Natural killer cell treated with Interleukin-12 subunit alpha and Interleukin-12 subunit beta and Interleukin-15 and Interleukin-18, amount 100 ng/mL, for 72 hours (primary cell): ENCODE data around the gene RUNX1. TPM values are rescaled to one million over a fixed set of nuclear protein-coding genes. Genes with fewer than 3 reads are reported as not detected.

Experiments
- ATAC-seq, 2 donors: fragments of 150-1000 bp; cut with Tn5 transposase in 1 of 2; sonication (Bioruptor Pico), chemical (Tn5 transposase) in 1 of 2; 2 replicates each; pipeline ENCODE4 v1.10.0; 2021
- DNase-seq: peaks from one replicate; pipeline ENCODE4 v3.0.0; 2022; ENCODE audit warnings: low spot score
- H3K27ac Mint-ChIP-seq, 2 donors: 1 replicate in 1 of 2; 2 replicates in 1 of 2; pipeline ENCODE4 v1.8.0; 2022; ENCODE audit warnings: mixed read lengths in 2 of 2, mild to moderate bottlenecking in 1 of 2, moderate library complexity in 1 of 2
- H3K27me3 Mint-ChIP-seq, 2 donors: 1 replicate in 1 of 2; 2 replicates in 1 of 2; pipeline ENCODE4 v1.8.0; 2022; ENCODE audit warnings: mixed read lengths in 2 of 2
- H3K36me3 Mint-ChIP-seq: one replicate; pipeline ENCODE4 v1.8.0; 2022; ENCODE audit warnings: mixed read lengths
- H3K4me1 Mint-ChIP-seq, 2 donors: 1 replicate in 1 of 2; 2 replicates in 1 of 2; pipeline ENCODE4 v1.8.0; 2022; ENCODE audit warnings: low read depth in 2 of 2, mixed read lengths in 2 of 2, mild to moderate bottlenecking in 1 of 2
- H3K4me3 Mint-ChIP-seq: one replicate; pipeline ENCODE4 v1.8.0; 2022; ENCODE audit warnings: mixed read lengths
- H3K9me3 Mint-ChIP-seq: 2 replicates; pipeline ENCODE4 v1.8.0; 2022; ENCODE audit warnings: mixed read lengths
- total RNA-seq, 2 donors: library from RNA; stranded (reverse); gene quantifications; one replicate each; pipeline ENCODE4 v1.2.3, GENCODE V29; 2022

Gene RUNX1
- total RNA-seq, 2 donors from 2014 or later: 67.8 to 121 TPM

- Mint-ChIP-seq H3K9me3 (no peaks in the 10 kb centered on the region), H3K27me3 (no peaks in the 10 kb centered on the region), H3K4me3 (peak overlapping the region; percentile 93), H3K27ac (peak overlapping the region; percentile 97 to 98), H3K36me3 (no peaks in the 10 kb centered on the region), H3K4me1 (peaks cover 81 to 92% of the 10 kb centered on the region in 2 donors)
- DNase-seq: no peak
- ATAC-seq: no peak
These were observed 10.3 kb downstream of the RUNX1 start for GRCh38 chr21:35038772-35039319.

- no peak for DNase-seq
- Mint-ChIP-seq H3K4me3 (peak overlapping the region; percentile 93), H3K4me1 (peaks cover 74 to 92% of the 10 kb centered on the region in 2 donors), H3K9me3 (peaks cover 4% of the 10 kb centered on the region), H3K27ac (peak overlapping the region; percentile 97 to 98), H3K36me3 (peaks cover 6% of the 10 kb centered on the region), H3K27me3 (no peaks in the 10 kb centered on the region)
- no peak for ATAC-seq
These were observed 11.7 kb downstream of the RUNX1 start for GRCh38 chr21:35037384-35037765.

GRCh38 chr21:35036465-35037383 lies 12.4 kb downstream of the RUNX1 start:
- Mint-ChIP-seq H3K27me3 (no peaks in the 10 kb centered on the region), H3K27ac (peak overlapping the region; percentile 97 to 98), H3K9me3 (peaks cover 4% of the 10 kb centered on the region), H3K36me3 (peaks cover 6% of the 10 kb centered on the region), H3K4me3 (peak overlapping the region; percentile 93), H3K4me1 (peaks cover 70 to 92% of the 10 kb centered on the region in 2 donors)
- ATAC-seq (peak; percentile 80 to 83), DNase-seq (no peak)

- DNase-seq (no peak), ATAC-seq (peak in 1 of 2 donors; percentile 32)
- Mint-ChIP-seq H3K36me3 (peaks cover 6% of the 10 kb centered on the region), H3K27ac (peak overlapping the region; percentile 97 to 98), H3K9me3 (peaks cover 4% of the 10 kb centered on the region), H3K4me1 (peaks cover 64 to 84% of the 10 kb centered on the region in 2 donors), H3K27me3 (no peaks in the 10 kb centered on the region), H3K4me3 (peak overlapping the region; percentile 66)
These were observed 13.5 kb downstream of the RUNX1 start for GRCh38 chr21:35035581-35035980.

- H3K9me3 Mint-ChIP-seq: peaks cover 4% of the 10 kb centered on the region
- H3K36me3 Mint-ChIP-seq: peaks cover 6% of the 10 kb centered on the region
- no peak for DNase-seq
- peak in 1 of 2 donors; percentile 27 for ATAC-seq
- peak overlapping the region; percentile 66 for H3K4me3 Mint-ChIP-seq
- no peaks in the 10 kb centered on the region for H3K27me3 Mint-ChIP-seq
- peak overlapping the region; percentile 97 to 98 for H3K27ac Mint-ChIP-seq
- H3K4me1 Mint-ChIP-seq: peaks cover 68 to 85% of the 10 kb centered on the region in 2 donors
These were observed 14.0 kb downstream of the RUNX1 start for GRCh38 chr21:35035116-35035515.

- ATAC-seq (no peak), DNase-seq (no peak)
- H3K27ac Mint-ChIP-seq: peak overlapping the region; percentile 97 to 98
- peaks cover 70 to 90% of the 10 kb centered on the region in 2 donors for H3K4me1 Mint-ChIP-seq
- peaks cover 7% of the 10 kb centered on the region for H3K9me3 Mint-ChIP-seq
- peaks cover 6% of the 10 kb centered on the region for H3K36me3 Mint-ChIP-seq
- H3K27me3 Mint-ChIP-seq: no peaks in the 10 kb centered on the region
- H3K4me3 Mint-ChIP-seq: peak overlapping the region; percentile 66
These were observed 14.7 kb downstream of the RUNX1 start for GRCh38 chr21:35034203-35034926.

- H3K36me3 Mint-ChIP-seq: peaks cover 6% of the 10 kb centered on the region
These were observed 16.4 kb downstream of the RUNX1 start for GRCh38 chr21:35032474-35033263.

GRCh38 chr21:35028451-35028978 lies 20.6 kb downstream of the RUNX1 start:
- Mint-ChIP-seq H3K9me3 (peaks cover 11% of the 10 kb centered on the region), H3K4me3 (peak overlapping the region; percentile 88), H3K27me3 (no peaks in the 10 kb centered on the region), H3K4me1 (peaks cover 72 to 90% of the 10 kb centered on the region in 2 donors), H3K36me3 (peaks cover 6% of the 10 kb centered on the region), H3K27ac (peak overlapping the region; percentile 91 to 98)
- DNase-seq (no peak), ATAC-seq (no peak)

More at GRCh38 chr21:35032474-35033263, 16.4 kb downstream of the RUNX1 start:
- peak overlapping the region; percentile 24 to 98 for H3K27ac Mint-ChIP-seq
- no peaks in the 10 kb centered on the region for H3K27me3 Mint-ChIP-seq
- no peak for DNase-seq
- H3K9me3 Mint-ChIP-seq: peaks cover 11% of the 10 kb centered on the region
- peak overlapping the region; percentile 50 for H3K4me3 Mint-ChIP-seq
- no peak for ATAC-seq
- peaks cover 70 to 92% of the 10 kb centered on the region in 2 donors for H3K4me1 Mint-ChIP-seq

- Mint-ChIP-seq H3K36me3 (peaks cover 1% of the 10 kb centered on the region), H3K4me1 (peaks cover 72 to 88% of the 10 kb centered on the region in 2 donors), H3K27me3 (no peaks in the 10 kb centered on the region), H3K27ac (peak overlapping the region; percentile 91 to 98), H3K9me3 (peaks cover 8% of the 10 kb centered on the region), H3K4me3 (peak overlapping the region; percentile 88)
- ATAC-seq (no peak), DNase-seq (no peak)
These were observed 21.3 kb downstream of the RUNX1 start for GRCh38 chr21:35027563-35028450.

- H3K27ac Mint-ChIP-seq: peak overlapping the region; percentile 91 to 98
- H3K36me3 Mint-ChIP-seq: no peaks in the 10 kb centered on the region
- H3K9me3 Mint-ChIP-seq: peaks cover 6% of the 10 kb centered on the region
- ATAC-seq (peak; percentile 90 to 93), DNase-seq (peak; percentile 90)
- peak overlapping the region; percentile 88 for H3K4me3 Mint-ChIP-seq
- no peaks in the 10 kb centered on the region for H3K27me3 Mint-ChIP-seq
- peaks cover 73 to 85% of the 10 kb centered on the region in 2 donors for H3K4me1 Mint-ChIP-seq
These were observed 22.2 kb downstream of the RUNX1 start for GRCh38 chr21:35026617-35027562.

GRCh38 chr21:35026153-35026500 lies 23.0 kb downstream of the RUNX1 start:
- Mint-ChIP-seq H3K27me3 (no peaks in the 10 kb centered on the region), H3K4me3 (peak overlapping the region; percentile 88), H3K9me3 (peaks cover 6% of the 10 kb centered on the region), H3K4me1 (peaks cover 79 to 91% of the 10 kb centered on the region in 2 donors), H3K36me3 (no peaks in the 10 kb centered on the region), H3K27ac (peak overlapping the region; percentile 91 to 98)
- no peak for DNase-seq
- ATAC-seq: no peak
